ENCODE measurements around the gene MACROD2.

MACROD2 gene

DNA sequence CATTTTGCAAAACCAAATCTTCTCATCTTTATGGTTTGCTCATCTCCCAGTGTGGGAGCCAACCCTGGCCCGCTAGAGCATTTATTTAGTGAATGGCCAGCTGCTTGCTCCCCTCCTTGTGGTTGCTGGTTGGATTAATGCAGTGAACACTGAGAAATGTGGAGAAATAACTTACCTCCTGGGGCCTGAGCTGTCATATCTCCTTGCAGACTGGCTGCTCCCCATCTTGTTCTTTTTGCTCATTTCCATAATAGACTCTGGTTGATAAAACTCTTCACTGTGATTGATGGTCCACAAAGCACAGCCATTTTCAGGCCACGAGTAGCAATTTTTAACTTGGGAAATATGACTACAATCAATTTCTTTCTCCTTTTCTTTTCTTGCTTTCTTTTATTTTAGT lies 1420.6 kb downstream of the MACROD2 start:
- no peak for DNase-seq (ENCODE audit: extremely low spot score)
- CTCF ChIA-PET: no interaction called here
- TF ChIP-seq, protein P1, sequence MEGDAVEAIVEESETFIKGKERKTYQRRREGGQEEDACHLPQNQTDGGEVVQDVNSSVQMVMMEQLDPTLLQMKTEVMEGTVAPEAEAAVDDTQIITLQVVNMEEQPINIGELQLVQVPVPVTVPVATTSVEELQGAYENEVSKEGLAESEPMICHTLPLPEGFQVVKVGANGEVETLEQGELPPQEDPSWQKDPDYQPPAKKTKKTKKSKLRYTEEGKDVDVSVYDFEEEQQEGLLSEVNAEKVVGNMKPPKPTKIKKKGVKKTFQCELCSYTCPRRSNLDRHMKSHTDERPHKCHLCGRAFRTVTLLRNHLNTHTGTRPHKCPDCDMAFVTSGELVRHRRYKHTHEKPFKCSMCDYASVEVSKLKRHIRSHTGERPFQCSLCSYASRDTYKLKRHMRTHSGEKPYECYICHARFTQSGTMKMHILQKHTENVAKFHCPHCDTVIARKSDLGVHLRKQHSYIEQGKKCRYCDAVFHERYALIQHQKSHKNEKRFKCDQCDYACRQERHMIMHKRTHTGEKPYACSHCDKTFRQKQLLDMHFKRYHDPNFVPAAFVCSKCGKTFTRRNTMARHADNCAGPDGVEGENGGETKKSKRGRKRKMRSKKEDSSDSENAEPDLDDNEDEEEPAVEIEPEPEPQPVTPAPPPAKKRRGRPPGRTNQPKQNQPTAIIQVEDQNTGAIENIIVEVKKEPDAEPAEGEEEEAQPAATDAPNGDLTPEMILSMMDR (IDR thresholded peaks at IDR 0.05; ENCODE audit: control extremely low read depth, extremely low read depth, low read depth, missing control alignments): no peak
- POLR2A ChIA-PET: no interaction called here

DNA sequence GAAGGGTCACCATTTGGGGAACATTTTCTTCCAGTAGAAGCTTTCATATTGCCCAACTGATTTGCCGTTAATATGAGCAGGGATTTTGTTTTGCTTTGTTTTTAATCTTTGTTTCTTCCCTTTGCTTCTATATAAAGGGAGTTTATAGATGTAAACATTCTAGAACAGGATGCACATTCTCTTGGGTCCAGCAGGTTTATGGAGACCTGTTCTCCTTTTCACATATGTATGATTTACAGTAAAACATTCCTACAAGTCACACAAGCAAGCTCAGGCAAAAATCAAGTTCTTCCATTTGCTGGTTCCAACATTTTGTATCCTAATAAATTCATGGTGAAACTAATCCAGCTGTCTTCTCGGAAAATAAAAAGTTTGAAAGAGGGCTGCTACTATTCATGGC lies 1424.5 kb downstream of the MACROD2 start:
- ChIA-PET CTCF (no interaction called here), POLR2A (no interaction called here)
- no peak for DNase-seq (ENCODE audit: extremely low spot score)
- TF ChIP-seq, protein P1 (IDR thresholded peaks at IDR 0.05; ENCODE audit: control extremely low read depth, extremely low read depth, low read depth, missing control alignments): no peak

DNA sequence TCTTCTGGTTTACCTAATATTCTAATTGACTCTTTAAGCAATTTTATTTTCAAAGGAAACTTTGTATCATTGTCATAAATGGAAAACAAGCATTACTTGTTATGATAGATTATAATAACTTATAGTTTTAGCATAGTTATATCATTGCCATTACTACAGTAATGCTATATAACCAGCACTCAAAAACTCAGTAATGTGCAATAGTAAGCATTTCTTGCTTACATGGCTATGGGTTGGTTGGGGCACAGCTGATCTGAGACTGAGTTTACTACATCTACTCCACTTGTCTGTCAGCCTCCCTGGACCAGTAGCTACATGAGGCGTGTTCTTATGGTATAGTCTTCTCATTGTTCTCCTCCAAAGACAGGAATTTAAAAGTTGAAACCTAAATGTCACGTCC lies 1427.7 kb downstream of the MACROD2 start:
- TF ChIP-seq, protein P1 (IDR thresholded peaks at IDR 0.05; ENCODE audit: control extremely low read depth, extremely low read depth, low read depth, missing control alignments): no peak
- CTCF ChIA-PET: interaction anchor here (1.1 to 1.2 kb wide), 2 partner anchors 9 to 32 kb away, joined by 3 read pairs; no protein-coding TSS in a partner anchor
- no peak for DNase-seq (ENCODE audit: extremely low spot score)
- POLR2A ChIA-PET: no interaction called here

DNA sequence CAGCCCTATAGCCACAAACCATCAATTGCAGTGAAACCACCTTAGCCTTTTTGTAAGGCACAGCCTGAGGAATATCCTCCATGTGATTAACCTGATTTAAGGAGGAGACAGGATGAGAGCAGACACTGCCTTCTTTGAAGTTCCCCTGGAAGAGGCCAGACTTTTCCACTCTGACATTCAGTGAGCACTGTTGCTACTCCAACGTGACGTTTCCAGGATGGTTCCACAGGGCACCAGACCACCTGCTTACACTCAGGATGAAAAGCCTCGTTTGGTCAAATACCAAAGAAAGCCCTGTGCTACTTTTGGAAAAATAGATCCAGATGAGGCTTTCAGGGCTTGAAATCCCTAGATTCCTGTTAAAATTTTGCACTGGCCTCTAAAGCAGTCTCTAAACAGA lies 1444.2 kb downstream of the MACROD2 start:
- no peak for DNase-seq (ENCODE audit: extremely low spot score)
- ChIA-PET CTCF (interaction anchor here (1.0 kb wide), 1 partner anchor 20 kb away, joined by 3 read pairs; no protein-coding TSS in a partner anchor), POLR2A (no interaction called here)
- TF ChIP-seq, protein P1 (IDR thresholded peaks at IDR 0.05; ENCODE audit: control extremely low read depth, extremely low read depth, low read depth, missing control alignments): no peak

DNA sequence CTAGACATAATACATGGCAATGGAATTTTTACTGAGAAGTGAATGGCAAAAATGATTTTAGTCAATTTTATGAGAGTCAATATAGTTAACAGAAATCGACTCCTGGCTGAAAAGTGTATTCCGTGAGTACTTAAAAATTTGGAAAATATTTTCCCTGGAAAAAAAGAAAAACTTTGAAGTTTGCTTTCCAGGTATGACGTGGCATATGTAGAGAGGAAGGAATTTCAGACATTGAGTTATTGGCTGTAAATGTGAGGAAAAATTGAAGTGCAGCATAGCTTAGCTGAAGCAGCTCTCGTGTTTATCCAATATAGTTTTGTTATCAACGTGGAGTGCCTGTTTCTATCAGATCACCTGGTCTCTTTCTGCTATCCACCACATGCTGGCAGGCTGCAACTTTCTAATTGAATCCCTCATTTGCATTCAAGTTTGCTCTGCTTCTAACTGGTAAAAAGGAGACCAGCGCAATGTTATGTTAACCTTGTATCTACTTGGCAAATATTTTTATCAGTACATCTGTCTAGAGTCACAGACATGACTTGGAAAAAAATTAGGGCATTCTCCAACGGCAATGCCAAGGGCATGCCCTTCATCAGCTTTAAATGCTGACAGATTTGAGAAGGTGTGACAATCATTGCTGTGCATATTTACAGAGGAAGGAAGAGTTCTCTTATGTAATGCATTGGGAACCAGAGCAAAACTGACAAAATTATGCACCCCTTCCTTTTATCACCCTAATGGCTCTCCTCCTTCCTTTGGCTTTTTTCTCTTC lies 1444.9 kb downstream of the MACROD2 start:
- TF ChIP-seq, protein P1 (IDR thresholded peaks at IDR 0.05; ENCODE audit: control extremely low read depth, extremely low read depth, low read depth, missing control alignments): no peak
- ChIA-PET POLR2A (no interaction called here), CTCF (no interaction called here)
- no peak for DNase-seq (ENCODE audit: extremely low spot score)

DNA sequence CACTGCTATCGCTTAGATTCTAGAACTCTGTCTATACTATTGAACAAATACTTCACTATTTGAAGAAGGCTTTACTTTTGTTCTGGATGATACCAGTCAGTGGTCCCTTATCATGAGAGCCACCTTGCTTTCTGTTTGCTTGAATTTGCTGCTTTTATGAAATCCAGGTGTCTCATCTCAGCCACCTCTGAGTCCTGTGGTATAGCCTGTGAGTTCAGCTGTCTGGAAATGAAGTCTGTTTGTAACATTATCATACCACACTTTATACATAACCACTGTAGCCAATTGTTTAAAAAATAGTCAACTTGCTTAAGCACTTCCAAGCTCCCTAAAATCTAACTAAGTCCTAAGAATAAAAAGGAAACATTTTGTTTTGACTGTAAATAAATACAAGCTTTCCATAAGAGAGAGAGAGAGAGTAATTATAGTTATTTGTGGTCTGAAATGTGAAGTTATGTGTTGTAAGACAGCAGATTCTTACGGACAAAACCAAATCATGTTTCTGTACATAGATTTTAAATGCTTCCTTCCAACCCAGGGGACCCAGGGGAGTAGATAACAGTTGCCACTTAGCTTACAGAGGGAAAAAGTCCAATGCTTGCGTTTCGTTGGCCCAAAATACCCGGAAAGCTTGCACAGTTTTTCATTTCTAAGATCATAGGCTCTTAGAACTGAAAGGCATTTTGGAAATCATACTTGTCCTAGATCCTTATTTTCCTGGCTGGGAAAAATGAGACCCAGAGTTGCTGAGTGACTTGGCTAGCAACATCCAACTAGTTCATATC lies 1449.9 kb downstream of the MACROD2 start:
- ChIA-PET POLR2A (no interaction called here), CTCF (no interaction called here)
- TF ChIP-seq, protein P1 (IDR thresholded peaks at IDR 0.05; ENCODE audit: control extremely low read depth, extremely low read depth, low read depth, missing control alignments): no peak
- no peak for DNase-seq (ENCODE audit: extremely low spot score)
